Measurements from ENCODE around the gene POFUT2. TPM values are rescaled to one million over a fixed set of nuclear protein-coding genes. Genes with fewer than 3 reads are reported as not detected.
"Not testable (repeated sequence)": the region's sequence is repeated elsewhere in the genome, so short reads cannot be mapped to it uniquely, and the experiment has no call there.

The POFUT2 gene
- total RNA-seq, 1 donor from 2014 or later, result 9.0 TPM

DNA sequence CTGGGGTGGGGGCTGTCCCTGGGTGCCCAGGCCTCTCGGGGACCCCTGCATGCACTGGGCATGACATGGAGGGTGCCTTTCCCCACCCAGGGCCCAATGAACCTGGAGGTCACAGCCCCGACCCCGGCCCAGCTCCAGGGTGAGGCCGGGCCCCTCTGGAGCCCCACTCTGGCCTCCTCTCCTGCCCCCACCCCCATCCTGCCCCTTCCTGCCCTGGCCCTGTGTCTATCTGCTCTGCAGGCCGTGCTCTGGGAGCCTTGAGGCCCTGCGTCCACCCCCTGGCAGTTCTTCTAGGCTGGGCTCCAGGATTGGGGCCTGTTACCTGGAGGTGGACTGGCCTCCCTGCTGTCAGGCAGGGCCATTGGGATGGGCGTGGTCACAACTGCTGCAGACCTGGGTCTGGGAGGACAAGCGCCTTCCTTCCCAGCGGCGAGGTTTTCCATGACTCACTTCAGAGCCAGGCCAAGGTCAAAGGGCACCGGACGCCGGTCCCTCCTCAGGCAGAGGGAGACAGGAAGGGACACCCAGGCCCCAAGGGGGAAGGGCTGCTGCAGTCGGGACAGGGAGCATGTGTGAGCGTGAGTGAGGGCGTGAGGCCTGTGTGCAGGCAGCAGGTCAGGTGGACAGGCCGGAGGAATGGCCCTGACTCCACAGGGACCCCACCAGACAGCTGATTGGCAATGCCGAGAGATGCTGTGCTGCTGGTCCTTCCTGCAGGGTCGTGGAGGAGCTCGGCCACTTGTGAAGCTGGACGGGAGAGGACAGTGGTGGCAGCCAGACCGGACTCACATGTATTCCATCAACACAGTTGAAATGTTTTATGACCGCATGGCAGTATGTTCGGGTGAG, 31.1 kb upstream of the POFUT2 start:
- DNase-seq (ENCODE audit: low read depth) (no peak), FAIRE-seq (no peak)
- Histone ChIP-seq H3K36me3 (ENCODE audit: control insufficient read depth, insufficient read depth, low read length) (no peaks in the 10 kb centered on the region), H3K27me3 (ENCODE audit: control insufficient read depth, insufficient read depth, low read length) (peaks cover 2% of the 10 kb centered on the region), H3K4me3 (ENCODE audit: low read depth, low read length) (no peak overlapping the region)
- TF ChIP-seq, protein P1, sequence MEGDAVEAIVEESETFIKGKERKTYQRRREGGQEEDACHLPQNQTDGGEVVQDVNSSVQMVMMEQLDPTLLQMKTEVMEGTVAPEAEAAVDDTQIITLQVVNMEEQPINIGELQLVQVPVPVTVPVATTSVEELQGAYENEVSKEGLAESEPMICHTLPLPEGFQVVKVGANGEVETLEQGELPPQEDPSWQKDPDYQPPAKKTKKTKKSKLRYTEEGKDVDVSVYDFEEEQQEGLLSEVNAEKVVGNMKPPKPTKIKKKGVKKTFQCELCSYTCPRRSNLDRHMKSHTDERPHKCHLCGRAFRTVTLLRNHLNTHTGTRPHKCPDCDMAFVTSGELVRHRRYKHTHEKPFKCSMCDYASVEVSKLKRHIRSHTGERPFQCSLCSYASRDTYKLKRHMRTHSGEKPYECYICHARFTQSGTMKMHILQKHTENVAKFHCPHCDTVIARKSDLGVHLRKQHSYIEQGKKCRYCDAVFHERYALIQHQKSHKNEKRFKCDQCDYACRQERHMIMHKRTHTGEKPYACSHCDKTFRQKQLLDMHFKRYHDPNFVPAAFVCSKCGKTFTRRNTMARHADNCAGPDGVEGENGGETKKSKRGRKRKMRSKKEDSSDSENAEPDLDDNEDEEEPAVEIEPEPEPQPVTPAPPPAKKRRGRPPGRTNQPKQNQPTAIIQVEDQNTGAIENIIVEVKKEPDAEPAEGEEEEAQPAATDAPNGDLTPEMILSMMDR (IDR thresholded peaks at IDR 0.05; ENCODE audit: insufficient read depth, low read length, severe bottlenecking), result no peak

DNA sequence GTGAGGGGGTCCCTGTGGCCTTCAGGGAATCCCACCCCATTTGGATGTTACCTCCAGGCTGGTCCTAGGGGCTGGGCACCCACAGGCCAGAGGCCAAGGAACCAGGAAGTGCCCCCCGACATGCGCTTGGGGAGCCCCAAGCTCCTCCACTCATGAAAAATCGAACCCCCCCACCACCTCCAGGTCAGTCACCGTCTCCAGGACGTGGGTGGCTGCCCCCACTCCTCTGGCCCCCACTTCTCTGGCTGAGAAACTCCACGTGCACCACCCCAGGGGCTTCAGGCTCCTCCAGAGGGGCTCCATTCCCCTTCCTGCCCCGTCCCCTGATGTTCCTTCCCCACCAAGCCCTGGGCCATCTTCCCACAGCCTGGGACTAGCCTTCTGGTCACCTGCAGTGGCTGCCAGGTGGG, 30.5 kb upstream of the POFUT2 start:
- Histone ChIP-seq H3K36me3 (ENCODE audit: control insufficient read depth, insufficient read depth, low read length) (no peaks in the 10 kb centered on the region), H3K4me3 (ENCODE audit: low read depth, low read length) (no peak overlapping the region), H3K27me3 (ENCODE audit: control insufficient read depth, insufficient read depth, low read length) (peaks cover 2% of the 10 kb centered on the region)
- DNase-seq (ENCODE audit: low read depth), result no peak
- TF ChIP-seq, protein P1 (IDR thresholded peaks at IDR 0.05; ENCODE audit: insufficient read depth, low read length, severe bottlenecking), result no peak
- FAIRE-seq, result no peak

DNA sequence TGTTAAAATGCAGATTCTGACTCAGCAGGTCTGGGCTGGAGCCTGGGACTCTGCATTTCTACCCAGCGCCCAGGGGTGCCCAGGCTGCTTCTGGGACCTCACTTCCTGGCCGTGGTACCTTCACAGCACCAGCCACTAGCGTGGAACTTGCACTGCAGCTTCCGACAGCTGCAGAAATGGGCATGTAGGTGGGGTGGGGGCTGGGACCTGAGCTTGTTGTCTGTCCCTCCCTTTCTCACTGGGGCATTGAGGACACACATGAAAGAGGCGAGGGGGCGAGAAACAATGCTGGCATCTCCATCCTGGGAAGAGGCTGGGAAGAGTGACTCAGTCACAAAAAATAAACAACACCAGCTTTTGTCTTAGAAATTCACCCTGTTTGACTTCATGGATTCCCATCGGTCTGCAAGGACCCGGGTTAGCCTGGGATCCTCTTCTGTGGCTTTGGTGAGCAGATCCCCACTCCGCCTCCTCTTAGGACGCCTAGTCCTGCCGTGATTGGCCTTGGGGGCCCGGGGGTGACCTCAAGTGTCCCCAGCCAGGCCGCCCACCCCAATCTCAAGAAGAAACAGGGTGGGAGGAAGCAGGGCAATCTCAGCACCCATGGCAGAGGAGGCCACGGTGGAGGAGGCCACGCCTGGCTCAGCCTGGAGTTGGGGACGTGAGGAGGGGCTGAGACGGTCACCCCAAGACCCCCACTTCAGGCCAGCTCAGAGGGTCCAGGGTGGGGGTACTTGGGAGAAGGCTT, 29.9 kb upstream of the POFUT2 start:
- Histone ChIP-seq H3K36me3 (ENCODE audit: control insufficient read depth, insufficient read depth, low read length) (no peaks in the 10 kb centered on the region), H3K4me3 (ENCODE audit: low read depth, low read length) (no peak overlapping the region), H3K27me3 (ENCODE audit: control insufficient read depth, insufficient read depth, low read length) (peaks cover 2% of the 10 kb centered on the region)
- TF ChIP-seq, protein P1 (IDR thresholded peaks at IDR 0.05; ENCODE audit: insufficient read depth, low read length, severe bottlenecking), result no peak
- no peak for DNase-seq (ENCODE audit: low read depth)
- no peak for FAIRE-seq

DNA sequence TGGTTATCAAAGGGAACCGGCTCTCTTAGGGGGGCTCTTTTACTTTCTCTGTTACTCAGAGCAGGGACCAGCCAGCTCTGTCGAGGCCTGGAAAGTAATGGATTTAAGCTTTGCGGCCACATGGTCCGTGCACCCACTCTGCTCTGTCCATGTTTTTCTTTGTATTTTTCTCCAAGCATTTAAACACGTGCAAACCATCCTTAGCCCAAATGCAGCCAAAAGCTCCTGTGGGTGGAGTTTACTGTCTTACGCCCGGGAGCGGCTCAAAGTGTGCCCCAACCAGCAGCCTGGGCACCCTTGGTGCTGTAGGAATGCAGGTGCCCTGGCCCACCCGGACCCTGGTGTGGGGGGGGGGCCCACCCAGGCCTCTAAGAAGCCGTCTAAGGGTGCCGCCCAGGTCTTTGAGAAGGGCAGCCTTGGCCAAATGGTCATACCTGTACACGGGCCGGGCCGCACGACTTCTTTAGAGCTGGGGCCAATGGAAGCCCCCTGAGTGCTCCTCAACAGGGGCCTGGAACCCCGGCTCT, 29.2 kb upstream of the POFUT2 start:
- no peak overlapping the region for H3K4me3 ChIP-seq (ENCODE audit: low read depth, low read length)
- DNase-seq (ENCODE audit: low read depth), result no peak
- TF ChIP-seq, protein P1 (IDR thresholded peaks at IDR 0.05; ENCODE audit: insufficient read depth, low read length, severe bottlenecking), result no peak
- H3K27me3 ChIP-seq (ENCODE audit: control insufficient read depth, insufficient read depth, low read length), result peaks cover 2% of the 10 kb centered on the region
- no peak for FAIRE-seq
- no peaks in the 10 kb centered on the region for H3K36me3 ChIP-seq (ENCODE audit: control insufficient read depth, insufficient read depth, low read length)

DNA sequence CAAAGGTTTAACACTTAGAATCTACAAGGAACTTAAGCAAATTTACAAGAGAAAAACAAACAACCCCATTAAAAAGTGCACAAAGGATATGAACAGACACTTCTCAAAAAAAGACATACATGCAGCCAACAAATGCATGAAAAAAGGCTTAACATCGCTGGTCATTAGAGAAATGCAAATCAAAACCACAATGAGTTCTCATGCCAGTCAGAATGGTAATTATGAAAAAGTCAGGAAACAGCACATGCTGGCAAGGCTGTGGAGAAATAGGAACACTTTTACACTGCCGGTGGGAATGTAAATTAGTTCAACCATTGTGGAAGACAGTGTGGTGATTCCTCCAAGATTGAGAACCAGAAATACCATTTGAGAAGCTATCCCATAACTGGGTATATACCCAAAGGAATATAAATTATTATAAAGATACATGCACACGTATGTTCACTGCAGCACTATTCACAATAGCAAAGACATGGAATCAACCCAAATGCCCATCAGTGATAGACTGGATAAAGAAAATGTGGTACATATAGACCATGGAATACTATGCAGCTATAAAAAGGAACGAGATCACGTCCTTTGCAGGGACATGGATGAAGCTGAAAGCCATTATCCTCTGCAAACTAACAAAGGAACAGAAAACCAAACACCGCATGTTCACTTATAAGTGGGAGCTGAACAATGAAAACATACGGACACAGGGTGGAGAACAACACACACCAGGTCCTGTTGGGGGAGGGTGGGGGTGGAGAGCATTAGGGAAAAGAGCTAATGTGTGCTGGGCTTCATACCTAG, 28.2 kb upstream of the POFUT2 start:
- not testable (repeated sequence) for FAIRE-seq; H3K36me3 ChIP-seq (ENCODE audit: control insufficient read depth, insufficient read depth, low read length); H3K27me3 ChIP-seq (ENCODE audit: control insufficient read depth, insufficient read depth, low read length); DNase-seq (ENCODE audit: low read depth); H3K4me3 ChIP-seq (ENCODE audit: low read depth, low read length)

Data from bronchial epithelial cell (primary cell).